Ascending aorta (tissue), 2 donors: ENCODE measurements around the gene SLC9A4. TPM values are rescaled to one million over a fixed set of nuclear protein-coding genes. Genes with fewer than 3 reads are reported as not detected.

Experiments
- DNase-seq, 2 donors: peaks; one replicate each; pipeline ENCODE4 v3.0.0-alpha.2; 2019; ENCODE audit warnings: low spot score in 2 of 2
- H3K27ac ChIP-seq, 2 donors: fragments of 200-600 bp; sonication (generic); one replicate each; pipeline ENCODE4 v1.5.1; 2016 to 2017; ENCODE audit warnings: mild to moderate bottlenecking in 1 of 2
- H3K27me3 ChIP-seq: fragments of 200-600 bp; sonication (generic); one replicate; pipeline ENCODE4 v1.5.1; 2017
- H3K36me3 ChIP-seq, 2 donors: fragments of 200-600 bp; sonication (generic); one replicate each; pipeline ENCODE4 v1.5.1; 2016
- H3K4me1 ChIP-seq, 2 donors: fragments of 200-600 bp; sonication (generic); one replicate each; pipeline ENCODE4 v1.5.1; 2016 to 2017; ENCODE audit warnings: mild to moderate bottlenecking in 1 of 2
- H3K4me3 ChIP-seq, 2 donors: fragments of 200-600 bp; sonication (generic); one replicate each; pipeline ENCODE4 v1.5.1; 2016 to 2017; ENCODE audit warnings: mild to moderate bottlenecking in 1 of 2
- H3K9me3 ChIP-seq, 2 donors: fragments of 200-600 bp; sonication (generic); one replicate each; pipeline ENCODE4 v1.5.1; 2016
- CTCF ChIP-seq, 3 experiments: fragments of 200-600 bp in 2 of 3; fragments of 450-650 bp in 1 of 3; sonication (generic) in 2 of 3; IDR thresholded peaks; one replicate each; pipeline ENCODE4 v1.5.1; 2016 to 2019; ENCODE audit warnings: antibody characterized with exemption in 3 of 3, mild to moderate bottlenecking in 1 of 3, moderate library complexity in 1 of 3
- intact Hi-C: fragments of 100-400 bp; cut with DNase I; formaldehyde crosslinking; loops from one replicate; pipeline ENCODE4 v1.15.1; 2023
- total RNA-seq: library from RNA; depleted of rRNA; stranded (reverse); fragments of >200 nt; gene quantifications from one replicate; pipeline ENCODE4 v1.1.0, GENCODE V29; 2016

Gene SLC9A4
- total RNA-seq, 1 donor from 2014 or later, result not detected

- Histone ChIP-seq H3K36me3 (no peaks in the 10 kb centered on the region), H3K27me3 (no peaks in the 10 kb centered on the region), H3K9me3 (no peaks in the 10 kb centered on the region), H3K4me3 (no peak overlapping the region), H3K4me1 (no peaks in the 10 kb centered on the region), H3K27ac (no peak overlapping the region)
- no peak for DNase-seq
- intact Hi-C loops, result loop anchor here (10.0 kb wide), 1 partner anchor 235 kb away; no protein-coding TSS in a partner anchor
- no peak for TF ChIP-seq CTCF (IDR thresholded peaks at IDR 0.05)
Observed at GRCh38 chr2:102470168-102470567, 2.9 kb upstream of the SLC9A4 start.

DNA sequence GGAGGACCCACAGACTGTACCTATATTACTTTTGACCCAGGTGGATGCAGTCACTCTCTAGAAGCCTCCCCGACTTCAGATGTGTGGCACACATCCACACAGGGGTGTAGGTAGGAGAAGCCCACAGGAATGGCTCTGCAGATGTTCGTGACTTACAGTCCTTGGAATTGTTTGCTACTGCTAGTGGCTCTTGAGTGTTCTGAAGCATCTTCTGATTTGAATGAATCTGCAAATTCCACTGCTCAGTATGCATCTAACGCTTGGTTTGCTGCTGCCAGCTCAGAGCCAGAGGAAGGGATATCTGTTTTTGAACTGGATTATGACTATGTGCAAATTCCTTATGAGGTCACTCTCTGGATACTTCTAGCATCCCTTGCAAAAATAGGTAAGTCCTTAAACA lies 605 bp downstream of the SLC9A4 start:
- H3K4me1 ChIP-seq, result no peaks in the 10 kb centered on the region
- H3K9me3 ChIP-seq, result no peaks in the 10 kb centered on the region
- intact Hi-C loops, result loop anchor here (2.0 to 10.0 kb wide), 2 partner anchors 143 to 231 kb away; no protein-coding TSS in a partner anchor
- TF ChIP-seq CTCF (IDR thresholded peaks at IDR 0.05), result no peak
- H3K36me3 ChIP-seq, result no peaks in the 10 kb centered on the region
- no peaks in the 10 kb centered on the region for H3K27me3 ChIP-seq
- no peak for DNase-seq
- H3K27ac ChIP-seq, result no peak overlapping the region
- H3K4me3 ChIP-seq, result no peak overlapping the region

DNA sequence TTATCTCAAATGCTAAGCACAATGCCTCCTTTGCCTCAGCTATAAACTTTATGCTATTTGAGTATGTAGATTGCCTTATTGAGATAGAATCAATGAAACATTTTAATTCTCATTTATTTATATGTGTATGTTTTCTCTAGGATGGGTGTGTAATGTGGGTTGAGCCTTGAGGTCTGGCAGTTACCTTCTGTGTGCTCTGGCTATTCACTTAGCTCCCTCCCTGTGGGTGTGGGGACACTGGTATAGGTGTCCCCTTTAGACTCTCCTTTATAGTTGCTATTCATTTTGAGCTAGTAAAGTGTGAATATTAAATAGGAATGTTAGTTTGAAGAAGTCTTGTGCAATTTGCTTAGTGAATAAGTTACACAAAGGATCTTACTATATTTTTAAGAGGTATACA lies 1.8 kb downstream of the SLC9A4 start:
- no peak for TF ChIP-seq CTCF (IDR thresholded peaks at IDR 0.05)
- H3K27ac ChIP-seq, result no peak overlapping the region

GRCh38 chr2:102478686-102479470 lies 5.9 kb downstream of the SLC9A4 start:
- intact Hi-C loops, result loop anchor here (10.0 kb wide), 1 partner anchor 226 kb away; no protein-coding TSS in a partner anchor
- DNase-seq, result no peak
- H3K36me3 ChIP-seq, result no peaks in the 10 kb centered on the region
- TF ChIP-seq CTCF (IDR thresholded peaks at IDR 0.05), result no peak
- no peak overlapping the region for H3K27ac ChIP-seq
- no peaks in the 10 kb centered on the region for H3K27me3 ChIP-seq
- H3K4me3 ChIP-seq, result no peak overlapping the region
- no peaks in the 10 kb centered on the region for H3K9me3 ChIP-seq
- no peaks in the 10 kb centered on the region for H3K4me1 ChIP-seq

More for the DNA sequence above, 1.8 kb downstream of the SLC9A4 start:
- no peak overlapping the region for H3K4me3 ChIP-seq
- no peaks in the 10 kb centered on the region for H3K27me3 ChIP-seq
- H3K4me1 ChIP-seq, result no peaks in the 10 kb centered on the region
- H3K9me3 ChIP-seq, result no peaks in the 10 kb centered on the region
- DNase-seq, result no peak
- intact Hi-C loops, result loop anchor here (10.0 kb wide), 1 partner anchor 230 kb away; no protein-coding TSS in a partner anchor
- no peaks in the 10 kb centered on the region for H3K36me3 ChIP-seq

DNA sequence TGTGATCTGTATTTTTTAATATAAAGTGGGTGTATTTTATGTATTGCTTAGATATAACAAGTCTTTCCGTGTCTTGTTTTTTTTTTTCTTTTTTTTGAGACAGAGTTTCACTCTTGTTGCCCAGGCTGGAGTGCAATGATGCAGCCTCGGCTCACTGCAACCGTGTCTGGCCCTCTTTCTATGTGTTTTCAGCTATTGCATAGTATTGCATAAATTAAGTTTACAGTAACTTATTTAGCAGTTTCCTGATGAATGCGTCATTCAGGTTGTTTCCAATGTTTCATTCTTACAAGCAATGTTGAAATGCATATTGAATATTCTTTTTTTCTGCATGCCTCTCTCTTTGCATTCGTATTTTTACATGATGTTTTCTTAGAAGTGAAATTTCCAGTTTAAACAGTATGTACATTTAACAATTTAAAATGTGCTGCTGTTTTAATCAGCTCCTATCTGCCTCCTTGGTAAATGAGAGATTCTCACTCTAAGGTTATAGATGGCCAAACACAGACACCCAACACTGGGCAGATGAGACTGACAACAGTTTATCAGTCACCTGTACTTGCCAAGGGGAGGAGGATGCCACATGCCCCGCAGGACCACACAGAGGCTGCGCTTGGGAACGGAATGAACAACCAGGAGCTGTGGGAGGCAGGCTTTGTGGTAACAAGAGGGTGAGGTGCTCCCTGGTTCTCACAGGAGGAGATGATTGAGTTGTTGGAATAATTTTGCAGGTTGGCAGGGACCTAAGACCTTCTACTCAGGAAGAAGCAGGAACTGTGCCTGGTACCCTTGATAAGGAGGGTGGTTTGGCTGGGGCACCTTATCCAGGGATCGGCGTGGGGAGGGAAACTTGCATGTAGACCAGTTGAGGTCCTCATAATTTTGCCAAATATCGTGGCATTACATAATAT lies 7.5 kb downstream of the SLC9A4 start:
- Histone ChIP-seq H3K27me3 (no peaks in the 10 kb centered on the region), H3K36me3 (no peaks in the 10 kb centered on the region), H3K4me3 (no peak overlapping the region), H3K4me1 (no peaks in the 10 kb centered on the region), H3K27ac (no peak overlapping the region), H3K9me3 (no peaks in the 10 kb centered on the region)
- intact Hi-C loops, result no loop called here
- TF ChIP-seq CTCF (IDR thresholded peaks at IDR 0.05), result no peak
- no peak for DNase-seq
